ENCODE data around the gene ARPC5. TPM values are rescaled to one million over a fixed set of nuclear protein-coding genes. Genes with fewer than 3 reads are reported as not detected.
"Not testable (repeated sequence)": the region's sequence is repeated elsewhere in the genome, so short reads cannot be mapped to it uniquely, and the experiment has no call there.

The ARPC5 gene
- total RNA-seq (2021; ENCODE audit: unreplicated experiment) (104 TPM), Bru-seq, nascent RNA (percentile 90 among the genes with signal in this experiment), BruChase-seq, experiment 1, labeled RNA remaining after a 2-hour chase (percentile 93 among the genes with signal in this experiment), BruChase-seq, experiment 2, labeled RNA remaining after a 6-hour chase (percentile 97 among the genes with signal in this experiment)
- 163 TPM for polyA plus RNA-seq (2012; ENCODE audit: insufficient read length)
- long read RNA-seq, full-length matches to known transcripts, result 253 of 285 reads
- long read RNA-seq, partial matches to known transcripts, result 20 of 285 reads
- long read RNA-seq, other reads (novel, unspliced or antisense), result 12 of 285 reads

DNA sequence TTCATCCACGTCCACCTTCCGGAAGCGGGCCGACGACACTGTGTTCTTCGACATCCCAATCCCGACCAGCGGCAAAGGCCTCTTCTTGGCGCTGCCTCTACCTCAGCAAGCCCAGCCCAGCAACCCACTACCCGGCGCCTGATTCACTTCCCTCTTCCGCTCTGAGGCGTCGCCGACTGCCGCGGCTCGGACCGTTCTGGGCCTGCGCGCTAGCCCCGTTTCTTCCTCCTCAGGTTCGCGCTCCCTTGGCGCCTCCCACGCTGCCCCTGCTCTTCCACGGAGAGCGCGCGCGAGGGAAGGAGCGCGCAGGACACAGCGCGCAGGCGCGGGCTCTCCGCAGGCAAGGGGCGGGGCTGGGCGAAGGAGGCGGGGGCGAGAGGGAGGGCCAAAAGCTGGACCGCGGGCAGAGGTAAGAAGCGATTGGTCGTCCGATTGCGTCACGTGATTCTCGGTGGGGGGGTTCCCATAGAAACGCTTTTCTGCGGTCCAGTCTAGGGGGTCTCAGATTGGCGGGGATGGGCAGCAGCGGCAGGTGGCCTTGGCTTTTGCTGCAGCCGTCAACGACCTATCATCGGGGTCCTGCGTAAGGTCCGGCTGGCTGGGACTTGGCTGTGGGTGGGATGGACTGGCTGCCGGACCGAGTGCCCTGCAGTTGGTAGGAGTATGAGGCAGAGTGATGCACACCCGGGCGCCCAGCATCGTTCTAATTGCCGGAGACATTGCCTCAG is at the start of gene ARPC5:
TSS of gene ARPC5 (minus strand) at position 178 of the 728 bp plus-strand sequence. CDS start at position 54, 124 bp downstream.
- BruUV-seq (replicated peaks), result no TSS peak
- ATAC-seq, result peak; percentile 97
- ChIA-PET POLR2A (interaction anchor here (0.6 kb wide), 1 partner anchor 744 kb away, joined by 3 read pairs; no protein-coding TSS in a partner anchor), CTCF (interaction anchor here (0.7 kb wide), 1 partner anchor 393 kb away, joined by 3 read pairs; no protein-coding TSS in a partner anchor)
- peak within 1 kb of the TSS; percentile 84 to 99 for H3K4me3 ChIP-seq (ENCODE audit: low read depth in 2 of 2, low read length in 2 of 2)
- peak within 1 kb of the TSS; percentile 88 for H3K27ac ChIP-seq (ENCODE audit: low read length)
- intact Hi-C loops (cut with micrococcal nuclease; ENCODE audit: unreplicated experiment) (no loop called here), in situ Hi-C loops (cut with HindIII; ENCODE audit: low pct_unique_long_range_greater_than_20kb, low sequenced_read_pairs) (no loop called here)
- H3K4me1 ChIP-seq (ENCODE audit: control insufficient read depth, insufficient read depth, low read length), result peaks cover 19% of the 10 kb centered on the region
- TF ChIP-seq POLR2AphosphoS5 (IDR thresholded peaks at IDR 0.05; ENCODE audit: low read depth, low read length) (peak; percentile 90), TCF7L2 (IDR thresholded peaks at IDR 0.05; ENCODE audit: low read depth, low read length) (no peak), SIN3A (IDR thresholded peaks at IDR 0.05; ENCODE audit: borderline replicate concordance, insufficient read depth, low read depth, low read length) (no peak)
- TF ChIP-seq, protein P1, sequence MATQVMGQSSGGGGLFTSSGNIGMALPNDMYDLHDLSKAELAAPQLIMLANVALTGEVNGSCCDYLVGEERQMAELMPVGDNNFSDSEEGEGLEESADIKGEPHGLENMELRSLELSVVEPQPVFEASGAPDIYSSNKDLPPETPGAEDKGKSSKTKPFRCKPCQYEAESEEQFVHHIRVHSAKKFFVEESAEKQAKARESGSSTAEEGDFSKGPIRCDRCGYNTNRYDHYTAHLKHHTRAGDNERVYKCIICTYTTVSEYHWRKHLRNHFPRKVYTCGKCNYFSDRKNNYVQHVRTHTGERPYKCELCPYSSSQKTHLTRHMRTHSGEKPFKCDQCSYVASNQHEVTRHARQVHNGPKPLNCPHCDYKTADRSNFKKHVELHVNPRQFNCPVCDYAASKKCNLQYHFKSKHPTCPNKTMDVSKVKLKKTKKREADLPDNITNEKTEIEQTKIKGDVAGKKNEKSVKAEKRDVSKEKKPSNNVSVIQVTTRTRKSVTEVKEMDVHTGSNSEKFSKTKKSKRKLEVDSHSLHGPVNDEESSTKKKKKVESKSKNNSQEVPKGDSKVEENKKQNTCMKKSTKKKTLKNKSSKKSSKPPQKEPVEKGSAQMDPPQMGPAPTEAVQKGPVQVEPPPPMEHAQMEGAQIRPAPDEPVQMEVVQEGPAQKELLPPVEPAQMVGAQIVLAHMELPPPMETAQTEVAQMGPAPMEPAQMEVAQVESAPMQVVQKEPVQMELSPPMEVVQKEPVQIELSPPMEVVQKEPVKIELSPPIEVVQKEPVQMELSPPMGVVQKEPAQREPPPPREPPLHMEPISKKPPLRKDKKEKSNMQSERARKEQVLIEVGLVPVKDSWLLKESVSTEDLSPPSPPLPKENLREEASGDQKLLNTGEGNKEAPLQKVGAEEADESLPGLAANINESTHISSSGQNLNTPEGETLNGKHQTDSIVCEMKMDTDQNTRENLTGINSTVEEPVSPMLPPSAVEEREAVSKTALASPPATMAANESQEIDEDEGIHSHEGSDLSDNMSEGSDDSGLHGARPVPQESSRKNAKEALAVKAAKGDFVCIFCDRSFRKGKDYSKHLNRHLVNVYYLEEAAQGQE (IDR thresholded peaks at IDR 0.05; ENCODE audit: insufficient read depth in 1 of 2, low read depth in 2 of 2, low read length in 1 of 2), result no peak
- TF ChIP-seq, protein P2, sequence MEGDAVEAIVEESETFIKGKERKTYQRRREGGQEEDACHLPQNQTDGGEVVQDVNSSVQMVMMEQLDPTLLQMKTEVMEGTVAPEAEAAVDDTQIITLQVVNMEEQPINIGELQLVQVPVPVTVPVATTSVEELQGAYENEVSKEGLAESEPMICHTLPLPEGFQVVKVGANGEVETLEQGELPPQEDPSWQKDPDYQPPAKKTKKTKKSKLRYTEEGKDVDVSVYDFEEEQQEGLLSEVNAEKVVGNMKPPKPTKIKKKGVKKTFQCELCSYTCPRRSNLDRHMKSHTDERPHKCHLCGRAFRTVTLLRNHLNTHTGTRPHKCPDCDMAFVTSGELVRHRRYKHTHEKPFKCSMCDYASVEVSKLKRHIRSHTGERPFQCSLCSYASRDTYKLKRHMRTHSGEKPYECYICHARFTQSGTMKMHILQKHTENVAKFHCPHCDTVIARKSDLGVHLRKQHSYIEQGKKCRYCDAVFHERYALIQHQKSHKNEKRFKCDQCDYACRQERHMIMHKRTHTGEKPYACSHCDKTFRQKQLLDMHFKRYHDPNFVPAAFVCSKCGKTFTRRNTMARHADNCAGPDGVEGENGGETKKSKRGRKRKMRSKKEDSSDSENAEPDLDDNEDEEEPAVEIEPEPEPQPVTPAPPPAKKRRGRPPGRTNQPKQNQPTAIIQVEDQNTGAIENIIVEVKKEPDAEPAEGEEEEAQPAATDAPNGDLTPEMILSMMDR (IDR thresholded peaks at IDR 0.05), result no peak
- no peaks in the 10 kb centered on the region for H3K9me3 ChIP-seq (ENCODE audit: control insufficient read depth, insufficient read depth, low read depth, low read length)
- peaks cover 9% of the 10 kb centered on the region for H3K36me3 ChIP-seq (ENCODE audit: control insufficient read depth, insufficient read depth, low read length)
- H3K27me3 ChIP-seq (ENCODE audit: control insufficient read depth, insufficient read depth, low read length), result 0 out of 2 replicates have a peak, but pooled peaks cover 4% of the 10 kb centered on the region
- DNase-seq (ENCODE audit: low read depth, low spot score), result peak; percentile 89

DNA sequence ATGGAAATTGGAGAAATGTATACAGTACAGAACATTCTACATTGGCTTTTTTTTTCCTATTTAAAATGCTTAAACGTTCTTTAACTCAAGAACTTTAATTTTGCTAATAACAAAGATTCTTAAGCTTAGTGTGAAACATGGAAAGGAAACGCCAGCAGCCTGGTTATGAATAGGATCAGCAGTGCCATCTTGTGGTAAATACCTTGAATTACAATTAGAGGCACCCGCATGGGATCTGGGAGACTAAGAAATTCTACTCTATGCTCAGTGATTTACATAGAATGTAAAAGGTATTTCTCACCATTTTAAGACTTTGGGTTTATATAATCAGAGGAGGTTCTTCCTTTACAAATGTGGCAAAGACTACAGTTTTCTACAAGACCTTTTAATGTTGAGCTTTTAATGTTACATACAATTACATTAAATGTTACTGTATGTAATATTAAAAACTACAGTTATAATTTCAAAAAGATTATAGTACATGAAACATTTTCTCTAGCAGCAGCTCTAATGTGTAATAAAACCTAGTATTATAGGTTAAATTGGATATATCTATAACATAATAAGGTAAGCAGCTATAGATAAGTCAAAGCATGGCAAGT is 49.6 kb upstream of the ARPC5 start:
- H3K9me3 ChIP-seq (ENCODE audit: control insufficient read depth, insufficient read depth, low read depth, low read length), result no peaks in the 10 kb centered on the region
- ATAC-seq (peak; percentile 63; the same call in 1 of the 2 replicates), DNase-seq (ENCODE audit: low read depth, low spot score) (peak; percentile 24)
- no peak overlapping the region for H3K4me3 ChIP-seq (ENCODE audit: low read depth in 2 of 2, low read length in 2 of 2)
- ChIA-PET CTCF (interaction anchor here (0.5 to 1.9 kb wide), 11 partner anchors 11 to 231 kb away, joined by 3 to 12 read pairs (median 4); no protein-coding TSS in a partner anchor), POLR2A (interaction anchor here (0.7 kb wide), 1 partner anchor 183 kb away, joined by 5 read pairs; no protein-coding TSS in a partner anchor)
- no TSS peak for BruUV-seq (replicated peaks)
- H3K27me3 ChIP-seq (ENCODE audit: control insufficient read depth, insufficient read depth, low read length), result no peaks in the 10 kb centered on the region
- no peaks in the 10 kb centered on the region for H3K36me3 ChIP-seq (ENCODE audit: control insufficient read depth, insufficient read depth, low read length)
- in situ Hi-C loops (cut with HindIII; ENCODE audit: low pct_unique_long_range_greater_than_20kb, low sequenced_read_pairs) (no loop called here), intact Hi-C loops (cut with micrococcal nuclease; ENCODE audit: unreplicated experiment) (loop anchor here (1.0 kb wide), 1 partner anchor 30 kb away; no protein-coding TSS in a partner anchor)
- H3K27ac ChIP-seq (ENCODE audit: low read length), result no peak overlapping the region
- H3K4me1 ChIP-seq (ENCODE audit: control insufficient read depth, insufficient read depth, low read length), result no peaks in the 10 kb centered on the region
- TF ChIP-seq, protein P1 (IDR thresholded peaks at IDR 0.05; ENCODE audit: insufficient read depth in 1 of 2, low read depth in 2 of 2, low read length in 1 of 2), result no peak
- TF ChIP-seq POLR2AphosphoS5 (IDR thresholded peaks at IDR 0.05; ENCODE audit: low read depth, low read length), result no peak
- TF ChIP-seq, protein P2 (IDR thresholded peaks at IDR 0.05), result peak; percentile 77; the same call in 1 of the 2 replicates

DNA sequence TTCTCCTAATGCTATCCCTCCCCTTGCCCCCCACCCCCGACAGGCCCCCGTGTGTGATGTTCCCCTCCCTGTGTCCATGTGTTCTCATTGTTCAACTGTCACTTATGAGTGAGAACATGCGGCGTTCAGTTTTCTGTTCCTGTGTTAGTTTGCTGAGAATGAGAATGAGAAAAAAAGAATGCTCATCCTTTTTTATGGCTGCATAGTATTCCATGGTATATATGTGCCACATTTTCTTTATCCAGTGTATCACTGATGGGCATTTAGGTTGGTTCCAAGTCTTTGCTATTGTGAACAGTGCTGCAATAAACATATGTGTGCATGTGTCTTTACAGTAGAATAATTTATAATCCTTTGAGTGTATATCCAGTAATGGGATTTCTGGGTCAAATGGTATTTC is 43.8 kb upstream of the ARPC5 start:
- BruUV-seq (replicated peaks); H3K36me3 ChIP-seq (ENCODE audit: control insufficient read depth, insufficient read depth, low read length); CTCF ChIA-PET; DNase-seq (ENCODE audit: low read depth, low spot score); POLR2A ChIA-PET; H3K9me3 ChIP-seq (ENCODE audit: control insufficient read depth, insufficient read depth, low read depth, low read length); H3K27me3 ChIP-seq (ENCODE audit: control insufficient read depth, insufficient read depth, low read length); H3K4me3 ChIP-seq (ENCODE audit: low read depth in 2 of 2, low read length in 2 of 2); in situ Hi-C loops (cut with HindIII; ENCODE audit: low pct_unique_long_range_greater_than_20kb, low sequenced_read_pairs); ATAC-seq; intact Hi-C loops (cut with micrococcal nuclease; ENCODE audit: unreplicated experiment); H3K27ac ChIP-seq (ENCODE audit: low read length); H3K4me1 ChIP-seq (ENCODE audit: control insufficient read depth, insufficient read depth, low read length): not testable (repeated sequence)
